Cardiac muscle cell (in vitro differentiated cells and primary cell): Measurements from ENCODE around the gene ZSCAN10. TPM values are rescaled to one million over a fixed set of nuclear protein-coding genes. Genes with fewer than 3 reads are reported as not detected.
"Not testable (repeated sequence)": the region's sequence is repeated elsewhere in the genome, so short reads cannot be mapped to it uniquely, and the experiment has no call there.

Source experiments
- DNase-seq, 2 donors: peaks; one replicate each; pipeline versions ENCODE4 v3.0.0 to v3.0.0-alpha.2; 2010 to 2017; ENCODE audit warnings: low read depth in 1 of 2, low spot score in 1 of 2
- H3K27ac ChIP-seq: fragments of 200-600 bp; sonication (generic); 2 replicates; pipeline ENCODE4 v1.5.1; 2016
- H3K27me3 ChIP-seq: fragments of 200-600 bp; sonication (generic); 2 replicates; pipeline ENCODE4 v1.6.0; 2016; ENCODE audit warnings: control low read depth
- H3K36me3 ChIP-seq: fragments of 200-600 bp; sonication (generic); 2 replicates; pipeline ENCODE4 v1.5.1; 2016; ENCODE audit warnings: control low read depth
- H3K4me1 ChIP-seq: fragments of 200-600 bp; sonication (generic); 2 replicates; pipeline ENCODE4 v1.8.1; 2017; ENCODE audit warnings: low read depth, mild to moderate bottlenecking, mixed run types
- H3K4me3 ChIP-seq: fragments of 200-600 bp; sonication (generic); 2 replicates; pipeline ENCODE4 v1.5.1; 2016; ENCODE audit warnings: mild to moderate bottlenecking
- H3K9me3 ChIP-seq: fragments of 200-600 bp; sonication (generic); 2 replicates; pipeline ENCODE4 v1.5.1; 2017; ENCODE audit warnings: low read depth, mild to moderate bottlenecking, control low read depth
- polyA plus RNA-seq: library from polyadenylated mRNA; unstranded; fragments of >200 nt; fragmentation: Nextera tagmentation; extraction: Ambion mirVana; gene quantifications from 2 replicates; pipeline ENCODE4 v1.2.1, GENCODE V29; 2016
- total RNA-seq: library from RNA; depleted of rRNA; stranded (reverse); fragments of >200 nt; gene quantifications from 2 replicates; pipeline ENCODE4 v1.2.3, GENCODE V29; 2016
- TF ChIP-seq, protein P1 (sequence below): IDR thresholded peaks from 2 replicates; pipeline ENCODE4 v1.5.1; 2012; ENCODE audit warnings: low read depth, mild to moderate bottlenecking, low read length

The ZSCAN10 gene
- total and polyA plus RNA-seq, 2 experiments from 2014 or later = 0.42 TPM; not detected in 1

- DNase-seq = no peak
- Histone ChIP-seq H3K27me3 (no peaks in the 10 kb centered on the region), H3K4me3 (no peak overlapping the region), H3K27ac (no peak overlapping the region), H3K9me3 (no peaks in the 10 kb centered on the region), H3K36me3 (no peaks in the 10 kb centered on the region), H3K4me1 (no peaks in the 10 kb centered on the region)
- TF ChIP-seq, protein P1, sequence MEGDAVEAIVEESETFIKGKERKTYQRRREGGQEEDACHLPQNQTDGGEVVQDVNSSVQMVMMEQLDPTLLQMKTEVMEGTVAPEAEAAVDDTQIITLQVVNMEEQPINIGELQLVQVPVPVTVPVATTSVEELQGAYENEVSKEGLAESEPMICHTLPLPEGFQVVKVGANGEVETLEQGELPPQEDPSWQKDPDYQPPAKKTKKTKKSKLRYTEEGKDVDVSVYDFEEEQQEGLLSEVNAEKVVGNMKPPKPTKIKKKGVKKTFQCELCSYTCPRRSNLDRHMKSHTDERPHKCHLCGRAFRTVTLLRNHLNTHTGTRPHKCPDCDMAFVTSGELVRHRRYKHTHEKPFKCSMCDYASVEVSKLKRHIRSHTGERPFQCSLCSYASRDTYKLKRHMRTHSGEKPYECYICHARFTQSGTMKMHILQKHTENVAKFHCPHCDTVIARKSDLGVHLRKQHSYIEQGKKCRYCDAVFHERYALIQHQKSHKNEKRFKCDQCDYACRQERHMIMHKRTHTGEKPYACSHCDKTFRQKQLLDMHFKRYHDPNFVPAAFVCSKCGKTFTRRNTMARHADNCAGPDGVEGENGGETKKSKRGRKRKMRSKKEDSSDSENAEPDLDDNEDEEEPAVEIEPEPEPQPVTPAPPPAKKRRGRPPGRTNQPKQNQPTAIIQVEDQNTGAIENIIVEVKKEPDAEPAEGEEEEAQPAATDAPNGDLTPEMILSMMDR = no peak
Measured at GRCh38 chr16:3071655-3072054, 27.4 kb downstream of the ZSCAN10 start.

DNA sequence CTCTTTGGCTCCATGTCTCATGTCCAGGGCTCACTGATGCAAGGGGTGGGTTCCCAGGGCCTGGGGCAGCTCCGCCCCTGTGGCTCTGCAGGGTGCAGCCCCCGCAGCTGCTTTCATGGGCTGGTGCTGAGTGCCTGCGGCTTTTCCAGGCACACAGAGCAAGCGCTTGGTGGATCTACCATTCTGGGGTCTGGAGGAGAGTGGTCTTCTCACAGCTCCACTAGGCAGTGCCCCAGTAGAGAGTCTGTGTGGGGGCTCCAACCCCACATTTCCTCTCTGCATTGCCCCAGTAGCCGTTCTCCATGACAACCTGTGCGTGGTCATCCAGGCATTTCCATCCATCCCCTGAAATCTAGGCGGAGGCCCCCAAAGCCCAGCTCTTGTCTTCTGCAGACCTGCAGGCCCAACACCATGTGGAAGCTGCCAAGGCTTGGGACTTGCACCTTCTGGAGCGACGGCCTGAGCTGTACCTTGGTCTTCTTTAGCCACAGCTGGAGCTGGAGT, 28.4 kb downstream of the ZSCAN10 start:
- Histone ChIP-seq H3K36me3 (no peaks in the 10 kb centered on the region), H3K9me3 (no peaks in the 10 kb centered on the region), H3K4me1 (no peaks in the 10 kb centered on the region), H3K4me3 (no peak overlapping the region), H3K27ac (no peak overlapping the region), H3K27me3 (no peaks in the 10 kb centered on the region)
- TF ChIP-seq, protein P1 = no peak
- no peak for DNase-seq

DNA sequence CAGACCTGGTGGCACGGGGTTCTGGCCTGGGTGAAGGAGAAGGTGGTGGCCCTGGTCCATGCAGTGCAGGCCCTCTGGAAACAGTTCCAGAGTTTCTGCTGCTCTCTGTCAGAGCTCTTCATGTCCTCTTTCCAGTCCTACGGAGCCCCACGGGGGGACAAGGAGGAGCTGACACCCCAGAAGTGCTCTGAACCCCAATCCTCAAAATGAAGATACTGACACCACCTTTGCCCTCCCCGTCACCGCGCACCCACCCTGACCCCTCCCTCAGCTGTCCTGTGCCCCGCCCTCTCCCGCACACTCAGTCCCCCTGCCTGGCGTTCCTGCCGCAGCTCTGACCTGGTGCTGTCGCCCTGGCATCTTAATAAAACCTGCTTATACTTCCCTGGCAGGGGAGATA, 29.9 kb downstream of the ZSCAN10 start:
- H3K27ac ChIP-seq, H3K4me3 ChIP-seq, H3K36me3 ChIP-seq, DNase-seq, H3K4me1 ChIP-seq, H3K9me3 ChIP-seq, H3K27me3 ChIP-seq: not testable (repeated sequence)

DNA sequence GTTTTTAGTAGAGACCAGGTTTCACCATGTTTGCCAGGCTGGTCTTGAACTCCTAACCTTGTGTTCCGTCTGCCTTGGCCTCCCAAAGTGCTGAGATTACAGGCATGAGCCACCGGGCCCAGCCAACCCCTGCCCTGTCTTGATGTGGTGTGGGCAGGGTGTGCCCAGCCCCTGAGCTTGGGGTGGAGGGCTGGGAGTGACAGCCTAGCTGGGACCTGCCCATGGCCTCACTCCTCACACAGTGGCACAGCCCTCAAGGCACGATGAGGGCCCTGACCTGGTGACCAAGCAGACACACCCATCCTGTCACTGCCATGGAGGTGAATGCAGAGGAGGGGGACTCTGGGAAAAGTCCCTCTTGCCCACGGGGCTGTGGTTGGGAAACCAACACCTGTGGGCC, 30.6 kb downstream of the ZSCAN10 start:
- Histone ChIP-seq H3K27ac (no peak overlapping the region), H3K36me3 (no peaks in the 10 kb centered on the region), H3K27me3 (no peaks in the 10 kb centered on the region), H3K4me3 (no peak overlapping the region), H3K9me3 (no peaks in the 10 kb centered on the region), H3K4me1 (no peaks in the 10 kb centered on the region)
- TF ChIP-seq, protein P1 = no peak
- no peak for DNase-seq

DNA sequence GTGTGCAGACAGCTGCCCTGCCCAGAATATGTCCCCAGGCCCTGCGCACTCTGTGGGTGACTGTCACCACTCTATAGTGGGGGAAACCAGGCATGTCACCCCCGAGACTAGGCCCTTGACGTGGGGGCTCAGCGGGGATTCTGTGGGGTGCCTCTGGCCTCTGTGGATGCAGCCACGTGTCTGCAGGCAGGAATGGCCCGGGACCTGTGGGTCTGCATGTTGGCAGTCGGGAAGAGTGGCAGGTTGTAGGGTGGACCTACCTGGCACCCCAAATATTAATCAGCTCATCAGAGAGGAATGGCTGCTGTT, 32.7 kb downstream of the ZSCAN10 start:
- Histone ChIP-seq H3K27ac (no peak overlapping the region), H3K9me3 (no peaks in the 10 kb centered on the region), H3K36me3 (no peaks in the 10 kb centered on the region), H3K4me1 (no peaks in the 10 kb centered on the region), H3K4me3 (no peak overlapping the region), H3K27me3 (no peaks in the 10 kb centered on the region)
- TF ChIP-seq, protein P1 = no peak
- no peak for DNase-seq

DNA sequence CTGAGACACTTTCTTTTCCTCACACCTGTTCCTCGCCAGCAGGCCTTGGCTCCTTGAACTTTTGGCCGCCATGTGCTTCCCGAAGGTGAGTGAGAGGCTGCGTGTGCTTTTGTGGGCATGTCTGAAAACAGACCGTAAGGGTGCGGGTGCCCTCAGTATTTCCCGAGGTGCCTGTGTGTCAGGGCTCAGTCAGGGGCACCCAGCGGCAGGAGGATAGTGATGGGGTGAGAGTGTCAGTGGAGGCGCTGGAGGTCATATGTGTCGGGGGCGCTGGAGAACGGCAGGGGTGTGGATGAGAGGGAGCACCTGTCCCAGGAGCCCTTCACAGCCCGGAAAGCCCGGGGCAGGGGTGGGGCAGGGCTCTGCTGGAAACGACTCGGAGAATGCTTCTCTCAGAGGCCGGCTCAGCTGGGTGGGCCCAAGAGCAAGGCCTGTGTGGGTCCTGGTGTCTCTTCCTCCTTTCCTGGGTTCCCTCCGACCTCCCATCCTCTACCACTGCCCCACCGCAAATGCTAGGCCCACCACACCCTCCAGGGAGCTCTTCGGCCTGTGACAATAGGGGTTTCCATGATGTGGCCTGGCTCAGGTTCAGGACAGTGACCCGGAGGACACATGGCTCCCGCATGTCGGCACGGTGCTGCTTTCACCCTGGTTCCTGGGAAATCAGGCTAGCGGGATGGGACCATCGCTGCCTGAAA, 33.2 kb downstream of the ZSCAN10 start:
- TF ChIP-seq, protein P1 = no peak
- Histone ChIP-seq H3K27ac (no peak overlapping the region), H3K27me3 (no peaks in the 10 kb centered on the region), H3K4me1 (no peaks in the 10 kb centered on the region), H3K36me3 (no peaks in the 10 kb centered on the region), H3K4me3 (no peak overlapping the region), H3K9me3 (no peaks in the 10 kb centered on the region)
- DNase-seq = no peak
